PC-9 (cell line): ENCODE data around the gene GYS1. TPM values are rescaled to one million over a fixed set of nuclear protein-coding genes. Genes with fewer than 3 reads are reported as not detected.

Experiments
- BruUV-seq: library from RNA; stranded (reverse); fragments of 400-500 nt; replicated peaks from 2 replicates; lab custom pipeline; 2021; lab: Mats Ljungman, UMichigan
- CTCF ChIA-PET: fragments of 300-600 bp; sonication (Branson Sonifier 250); formaldehyde crosslinking; loops from one replicate; lab custom pipeline; 2022; ENCODE audit warnings: antibody characterized with exemption; lab: Charles Lee
- POLR2A ChIA-PET: fragments of 300-600 bp; sonication (Branson Sonifier 250); formaldehyde crosslinking; loops from one replicate; lab custom pipeline; 2022; ENCODE audit warnings: antibody characterized with exemption; ENCODE audit not compliant: unreplicated experiment; lab: Charles Lee
- DNase-seq, 2 experiments: peaks; one replicate each; pipeline versions ENCODE4 v3.0.0 to v3.0.0-alpha.2; 2015 to 2022; ENCODE audit warnings: mixed read lengths in 1 of 2
- H2AFZ ChIP-seq: fragments of 200-600 bp; sonication (generic); 2 replicates; pipeline ENCODE4 v1.8.1; 2017; ENCODE audit warnings: antibody characterized with exemption
- H3F3A ChIP-seq: fragments of 200-600 bp; sonication (generic); 2 replicates; pipeline ENCODE4 v1.8.1; 2017; ENCODE audit warnings: antibody characterized with exemption, mild to moderate bottlenecking, low read depth; ENCODE audit not compliant: insufficient read depth
- H3K27ac ChIP-seq: fragments of 200-600 bp; sonication (generic); 2 replicates; pipeline ENCODE4 v1.6.1; 2016; ENCODE audit warnings: mixed run types
- H3K27me3 ChIP-seq: fragments of 200-600 bp; sonication (generic); 2 replicates; pipeline ENCODE4 v1.6.1; 2016; ENCODE audit warnings: low read depth, mixed run types; ENCODE audit not compliant: insufficient read depth
- H3K36me3 ChIP-seq: fragments of 200-600 bp; sonication (generic); 2 replicates; pipeline ENCODE4 v1.6.1; 2016; ENCODE audit warnings: low read depth, mixed run types
- H3K4me1 ChIP-seq: fragments of 200-600 bp; sonication (generic); replicated peaks from 2 replicates; pipeline ENCODE4 v1.6.1; 2016; ENCODE audit warnings: mixed run types; ENCODE audit not compliant: insufficient read depth
- H3K4me2 ChIP-seq: fragments of 200-600 bp; sonication (generic); 2 replicates; pipeline ENCODE4 v1.6.1; 2017; ENCODE audit warnings: mixed run types
- H3K4me3 ChIP-seq: fragments of 200-600 bp; sonication (generic); 2 replicates; pipeline ENCODE4 v1.6.1; 2016; ENCODE audit warnings: mixed run types
- H3K79me2 ChIP-seq: fragments of 200-600 bp; sonication (generic); 2 replicates; pipeline ENCODE4 v1.6.1; 2017; ENCODE audit warnings: low read depth, mixed run types
- H3K9me2 ChIP-seq: fragments of 200-600 bp; sonication (generic); 2 replicates; pipeline ENCODE4 v1.8.1; 2017; ENCODE audit warnings: mild to moderate bottlenecking; ENCODE audit not compliant: insufficient read depth
- H3K9me3 ChIP-seq: fragments of 200-600 bp; sonication (generic); 2 replicates; pipeline ENCODE4 v1.8.1; 2016; ENCODE audit warnings: low read depth; ENCODE audit not compliant: insufficient read depth
- H4K20me1 ChIP-seq: fragments of 200-600 bp; sonication (generic); 2 replicates; pipeline ENCODE4 v1.8.1; 2017; ENCODE audit not compliant: insufficient read depth
- CTCF ChIP-seq: fragments of 200-600 bp; sonication (generic); conservative IDR thresholded peaks from 2 replicates; pipeline ENCODE4 v1.6.1; 2017; ENCODE audit warnings: mixed run types, antibody characterized with exemption, mild to moderate bottlenecking, moderate library complexity
- EZH2 ChIP-seq: fragments of 200-600 bp; sonication (generic); IDR thresholded peaks from 2 replicates; pipeline ENCODE4 v1.8.0; 2017; ENCODE audit warnings: antibody characterized with exemption, low read depth
- intact Hi-C: fragments of 100-400 bp; cut with micrococcal nuclease; formaldehyde crosslinking; loops from one replicate; pipeline ENCODE4 v1.10.0; 2022; ENCODE audit not compliant: unreplicated experiment
- total RNA-seq: library from RNA; stranded (reverse); gene quantifications from 2 replicates; pipeline ENCODE4 v1.2.3, GENCODE V29; 2021

The GYS1 gene
- total RNA-seq, 1 experiment from 2014 or later: 54.2 TPM

DNA sequence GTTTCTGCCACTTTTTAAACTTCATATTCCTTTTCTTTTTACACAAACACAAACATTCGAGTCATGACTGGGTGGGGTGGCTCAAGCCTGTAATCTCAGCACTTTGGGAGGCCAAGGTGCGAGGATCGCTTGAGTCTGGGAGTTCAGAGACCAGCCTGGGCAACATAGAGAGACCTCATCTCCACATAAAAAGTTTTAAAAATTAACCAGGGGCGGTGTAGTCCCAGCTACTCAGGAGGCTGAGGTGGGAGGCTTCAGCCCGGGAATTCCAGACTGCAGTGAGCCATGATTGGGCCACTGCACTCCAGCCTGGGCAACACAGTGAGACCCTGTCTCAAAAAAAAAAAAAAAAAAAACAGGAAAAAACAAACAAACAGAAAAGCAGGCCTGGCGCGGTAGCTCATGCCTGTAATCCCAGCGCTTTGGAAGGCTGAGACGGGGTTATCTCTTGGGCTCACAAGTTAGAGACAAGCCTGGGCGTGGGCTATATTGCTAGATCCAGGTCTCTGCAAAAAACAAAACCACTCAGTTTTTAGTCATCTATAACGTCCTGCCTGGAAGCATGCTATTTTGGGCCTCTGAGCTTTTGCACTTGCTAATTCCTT, 39.0 kb downstream of the GYS1 start:
- CTCF ChIA-PET: interaction anchor here (0.6 kb wide), 2 partner anchors 110 to 112 kb away, joined by 3 to 5 read pairs; no protein-coding TSS in a partner anchor
- intact Hi-C loops: loop anchor here (1.0 kb wide), 1 partner anchor 21 kb away; the partner anchor contains the start of gene DHDH
- BruUV-seq: TSS peak; percentile 79

DNA sequence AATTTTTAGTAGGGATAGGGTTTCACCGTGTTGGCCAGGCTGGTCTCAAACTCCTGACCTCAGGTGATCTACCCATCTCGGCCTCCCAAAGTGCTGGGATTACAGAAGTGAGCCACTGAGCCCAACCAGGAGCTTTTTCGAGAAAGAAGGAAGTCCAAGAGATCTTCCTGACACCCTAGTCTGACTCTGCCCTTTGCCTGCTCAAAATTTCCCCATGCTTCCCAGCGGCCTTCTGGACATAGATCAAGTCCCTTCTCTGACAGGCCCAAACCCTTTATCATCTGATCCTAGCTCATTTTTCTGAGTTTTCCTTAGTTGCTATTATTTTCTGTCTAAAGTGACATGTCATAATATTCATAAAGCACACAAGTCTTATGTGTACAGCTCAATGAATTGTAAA, 40.0 kb downstream of the GYS1 start:
- CTCF ChIA-PET: interaction anchor here (0.6 kb wide), 1 partner anchor 1162 kb away, joined by 3 read pairs; no protein-coding TSS in a partner anchor
- Histone ChIP-seq H3K36me3 (peaks cover 9% of the 10 kb centered on the region; the same call in 1 of the 2 replicates), H3K9me2 (no peaks in the 10 kb centered on the region), H3K79me2 (peaks cover 21% of the 10 kb centered on the region), H3K27me3 (no peaks in the 10 kb centered on the region), H3K4me1 (peaks cover 10% of the 10 kb centered on the region; the same call in 1 of the 2 replicates), H3K9me3 (no peaks in the 10 kb centered on the region), H3F3A (peaks cover 21% of the 10 kb centered on the region; the same call in 1 of the 2 replicates), H4K20me1 (no peaks in the 10 kb centered on the region), H3K27ac (no peak overlapping the region), H3K4me3 (no peak overlapping the region), H2AFZ (no peak overlapping the region), H3K4me2 (no peak overlapping the region)
- intact Hi-C loops: no loop called here
- no peak for DNase-seq
- POLR2A ChIA-PET: no interaction called here
- TF ChIP-seq EZH2: no peak
- BruUV-seq: no TSS peak

More for the DNA sequence above, 39.0 kb downstream of the GYS1 start:
- H3K36me3 ChIP-seq: peaks cover 9% of the 10 kb centered on the region; the same call in 1 of the 2 replicates
- peaks cover 28% of the 10 kb centered on the region for H3F3A ChIP-seq
- DNase-seq: no peak
- H3K4me2 ChIP-seq: peak overlapping the region; percentile 82
- H3K4me1 ChIP-seq: peaks cover 10% of the 10 kb centered on the region; the same call in 1 of the 2 replicates
- H3K79me2 ChIP-seq: peaks cover 21% of the 10 kb centered on the region
- no peaks in the 10 kb centered on the region for H3K27me3 ChIP-seq
- POLR2A ChIA-PET: interaction anchor here (0.6 kb wide), 1 partner anchor 28 kb away, joined by 6 read pairs; no protein-coding TSS in a partner anchor
- peak overlapping the region; percentile 22; the same call in 1 of the 2 replicates for H3K27ac ChIP-seq
- peak overlapping the region; percentile 92 for H2AFZ ChIP-seq
- no peaks in the 10 kb centered on the region for H3K9me3 ChIP-seq
- no peaks in the 10 kb centered on the region for H4K20me1 ChIP-seq
- no peaks in the 10 kb centered on the region for H3K9me2 ChIP-seq
- peak overlapping the region; percentile 92 for H3K4me3 ChIP-seq
- no peak for TF ChIP-seq EZH2
- TF ChIP-seq CTCF: no peak

DNA sequence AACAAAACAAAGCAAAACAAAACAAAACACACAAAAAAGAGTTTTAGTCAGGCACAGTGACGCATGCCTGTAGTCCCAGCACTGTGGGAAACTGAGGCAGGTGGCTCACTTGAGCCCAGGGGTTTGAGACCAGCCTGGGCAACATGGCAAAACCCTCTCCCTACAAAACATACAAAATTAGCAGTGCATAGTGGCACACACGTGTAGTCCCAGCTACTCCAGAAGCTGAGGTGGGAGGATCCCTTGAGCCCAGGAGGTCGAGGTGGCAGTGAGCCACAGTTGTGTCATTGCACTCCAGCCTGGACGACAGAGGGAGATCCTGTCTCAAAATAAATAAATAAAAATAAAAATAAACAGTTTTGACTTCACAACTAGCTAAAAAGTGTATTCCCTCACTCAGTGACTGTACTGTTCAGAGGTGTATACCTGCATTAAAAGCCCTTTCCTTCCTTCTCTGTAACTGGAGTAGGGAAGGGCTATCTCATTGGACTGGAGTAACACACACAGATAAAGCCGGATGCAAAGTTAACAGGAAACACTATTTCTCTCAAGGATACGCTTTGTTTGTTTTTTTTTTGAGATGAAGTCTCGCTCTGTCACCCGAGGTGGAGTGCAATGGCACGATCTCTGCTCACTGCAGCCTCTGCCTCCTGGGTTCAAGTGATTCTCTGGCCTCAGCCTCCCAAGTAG, 42.1 kb downstream of the GYS1 start:
- Histone ChIP-seq H3K9me3 (no peaks in the 10 kb centered on the region), H3K36me3 (no peaks in the 10 kb centered on the region), H3K4me1 (peaks cover 6% of the 10 kb centered on the region; the same call in 1 of the 2 replicates), H3K4me2 (no peak overlapping the region), H3K79me2 (peaks cover 12% of the 10 kb centered on the region), H3K4me3 (no peak overlapping the region), H2AFZ (no peak overlapping the region), H3K9me2 (no peaks in the 10 kb centered on the region), H3F3A (peaks cover 9% of the 10 kb centered on the region; the same call in 1 of the 2 replicates), H3K27me3 (no peaks in the 10 kb centered on the region), H4K20me1 (no peaks in the 10 kb centered on the region), H3K27ac (no peak overlapping the region)
- no TSS peak for BruUV-seq
- ChIA-PET CTCF (no interaction called here), POLR2A (no interaction called here)
- DNase-seq: no peak
- TF ChIP-seq EZH2 (no peak), CTCF (no peak)
- intact Hi-C loops: no loop called here
